ENCODE measurements around the gene CD48. TPM values are rescaled to one million over a fixed set of nuclear protein-coding genes. Genes with fewer than 3 reads are reported as not detected.

The CD48 gene
- total and polyA plus RNA-seq, 4 donors: 2.5 to 10.0 (median 5.1) TPM

GRCh38 chr1:160631983-160632625, 79.5 kb downstream of the CD48 start:
- no peak overlapping the region for H3K4me3 ChIP-seq (ENCODE audit: low read depth in 1 of 3, low read length in 3 of 3)
- no peaks in the 10 kb centered on the region for H3K9me3 ChIP-seq (ENCODE audit: control insufficient read depth in 4 of 4, low read length in 3 of 4)
- TF ChIP-seq TAF1 (conservative IDR thresholded peaks at IDR 0.05) (no peak), RAD21 (IDR thresholded peaks at IDR 0.05) (no peak), HNF4A (conservative IDR thresholded peaks at IDR 0.05) (no peak), SP1 (IDR thresholded peaks at IDR 0.05) (no peak), RXRA (IDR thresholded peaks at IDR 0.05) (no peak), EGR1 (IDR thresholded peaks at IDR 0.05; ENCODE audit: low read depth in 2 of 2) (no peak), HNF4G (IDR thresholded peaks at IDR 0.05) (no peak), YY1 (IDR thresholded peaks at IDR 0.05) (no peak), REST (IDR thresholded peaks at IDR 0.05) (no peak)
- H3K27ac ChIP-seq (ENCODE audit: low read depth in 1 of 2, low read length in 2 of 2): no peak overlapping the region
- no peaks in the 10 kb centered on the region for H3K27me3 ChIP-seq (ENCODE audit: control insufficient read depth in 4 of 4, insufficient read depth in 4 of 4, low read length in 3 of 4)
- no peaks in the 10 kb centered on the region for H3K36me3 ChIP-seq (ENCODE audit: control insufficient read depth in 4 of 4, insufficient read depth in 3 of 4, low read depth in 1 of 4, low read length in 3 of 4)
- H3K9ac ChIP-seq (ENCODE audit: low read depth in 1 of 2, low read length in 2 of 2): no peak overlapping the region
- 87% methylated on average over 6 of the region's 6 CpGs for WGBS
- no peak for DNase-seq (ENCODE audit: low spot score)
- no peaks in the 10 kb centered on the region for H3K4me1 ChIP-seq (ENCODE audit: control insufficient read depth in 4 of 4, insufficient read depth in 4 of 4, low read length in 3 of 4)

GRCh38 chr1:160630523-160631451, 80.8 kb downstream of the CD48 start:
- 82% methylated on average over 9 of the region's 9 CpGs for WGBS
- TF ChIP-seq ZBTB33 (IDR thresholded peaks at IDR 0.05) (no peak), SP1 (IDR thresholded peaks at IDR 0.05) (no peak), FOXA2 (IDR thresholded peaks at IDR 0.05) (no peak), NR2F2 (IDR thresholded peaks at IDR 0.05) (no peak), JUND (IDR thresholded peaks at IDR 0.05) (no peak), REST (IDR thresholded peaks at IDR 0.05) (no peak), GABPA (IDR thresholded peaks at IDR 0.05 in 1 of 2, conservative IDR thresholded peaks at IDR 0.05 in 1 of 2) (no peak), EGR1 (IDR thresholded peaks at IDR 0.05; ENCODE audit: low read depth in 2 of 2) (no peak), ATF3 (IDR thresholded peaks at IDR 0.05) (no peak), TAF1 (conservative IDR thresholded peaks at IDR 0.05) (no peak), RXRA (IDR thresholded peaks at IDR 0.05) (no peak), FOXA1 (IDR thresholded peaks at IDR 0.05) (no peak), CTCF (IDR thresholded peaks at IDR 0.05; ENCODE audit: low read depth, low read length, missing input control) (no peak), HNF4A (conservative IDR thresholded peaks at IDR 0.05) (no peak), RAD21 (IDR thresholded peaks at IDR 0.05) (no peak), MAX (IDR thresholded peaks at IDR 0.05) (no peak), YY1 (IDR thresholded peaks at IDR 0.05) (no peak)
- no peak overlapping the region for H3K27ac ChIP-seq (ENCODE audit: low read depth in 1 of 2, low read length in 2 of 2)

More at GRCh38 chr1:160630523-160631451, 80.8 kb downstream of the CD48 start:
- H3K9ac ChIP-seq (ENCODE audit: low read depth in 1 of 2, low read length in 2 of 2): no peak overlapping the region
- no peak overlapping the region for H3K4me3 ChIP-seq (ENCODE audit: low read depth in 1 of 3, low read length in 3 of 3)
- no peaks in the 10 kb centered on the region for H3K4me1 ChIP-seq (ENCODE audit: control insufficient read depth in 4 of 4, insufficient read depth in 4 of 4, low read length in 3 of 4)
- H3K9me3 ChIP-seq (ENCODE audit: control insufficient read depth in 4 of 4, low read length in 3 of 4): no peaks in the 10 kb centered on the region
- no peak for DNase-seq (ENCODE audit: low spot score)
- no peaks in the 10 kb centered on the region for H3K27me3 ChIP-seq (ENCODE audit: control insufficient read depth in 4 of 4, insufficient read depth in 4 of 4, low read length in 3 of 4)
- H3K36me3 ChIP-seq (ENCODE audit: control insufficient read depth in 4 of 4, insufficient read depth in 3 of 4, low read depth in 1 of 4, low read length in 3 of 4): no peaks in the 10 kb centered on the region

Measured in liver (tissue), 9 donors.